Measurements from ENCODE around the gene OR51B4.

DNA sequence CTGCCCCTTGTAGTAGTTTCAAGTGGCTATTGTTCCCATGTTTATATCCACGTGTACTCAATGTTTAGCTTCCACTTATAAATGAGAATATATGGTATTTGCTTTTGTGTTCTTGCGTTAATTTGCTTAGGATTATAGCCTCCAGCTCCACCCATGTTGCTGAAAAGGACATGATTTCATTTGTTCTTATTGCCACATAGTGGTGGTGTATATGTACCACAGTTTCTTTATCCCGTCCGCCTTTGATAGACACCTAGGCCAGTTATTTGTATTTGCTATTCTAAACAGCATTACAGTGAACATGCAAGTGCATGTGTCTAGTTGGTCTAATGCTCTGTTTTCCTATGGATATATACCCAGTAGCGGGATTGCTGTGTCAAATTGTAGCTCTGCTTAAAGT is 15.5 kb upstream of the OR51B4 start:
- TF ChIP-seq, protein P1, sequence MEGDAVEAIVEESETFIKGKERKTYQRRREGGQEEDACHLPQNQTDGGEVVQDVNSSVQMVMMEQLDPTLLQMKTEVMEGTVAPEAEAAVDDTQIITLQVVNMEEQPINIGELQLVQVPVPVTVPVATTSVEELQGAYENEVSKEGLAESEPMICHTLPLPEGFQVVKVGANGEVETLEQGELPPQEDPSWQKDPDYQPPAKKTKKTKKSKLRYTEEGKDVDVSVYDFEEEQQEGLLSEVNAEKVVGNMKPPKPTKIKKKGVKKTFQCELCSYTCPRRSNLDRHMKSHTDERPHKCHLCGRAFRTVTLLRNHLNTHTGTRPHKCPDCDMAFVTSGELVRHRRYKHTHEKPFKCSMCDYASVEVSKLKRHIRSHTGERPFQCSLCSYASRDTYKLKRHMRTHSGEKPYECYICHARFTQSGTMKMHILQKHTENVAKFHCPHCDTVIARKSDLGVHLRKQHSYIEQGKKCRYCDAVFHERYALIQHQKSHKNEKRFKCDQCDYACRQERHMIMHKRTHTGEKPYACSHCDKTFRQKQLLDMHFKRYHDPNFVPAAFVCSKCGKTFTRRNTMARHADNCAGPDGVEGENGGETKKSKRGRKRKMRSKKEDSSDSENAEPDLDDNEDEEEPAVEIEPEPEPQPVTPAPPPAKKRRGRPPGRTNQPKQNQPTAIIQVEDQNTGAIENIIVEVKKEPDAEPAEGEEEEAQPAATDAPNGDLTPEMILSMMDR (IDR thresholded peaks at IDR 0.05) = no peak
- TF ChIP-seq POLR2A (IDR thresholded peaks at IDR 0.05) (no peak), POLR2AphosphoS5 (IDR thresholded peaks at IDR 0.05) (no peak)

Data from transverse colon (tissue), 4 donors.